ENCODE measurements around the gene NUP153.
"Not testable (repeated sequence)": the region's sequence is repeated elsewhere in the genome, so short reads cannot be mapped to it uniquely, and the experiment has no call there.

Gene NUP153

GRCh38 chr6:17709476-17709875 is 2.8 kb upstream of the NUP153 start:
- Histone ChIP-seq H3K9me3 (ENCODE audit: control insufficient read depth, insufficient read depth, low read length) (no peaks in the 10 kb centered on the region), H3K4me3 (ENCODE audit: low read depth, low read length) (no peak overlapping the region), H3K9ac (ENCODE audit: low read depth, low read length) (no peak overlapping the region), H3K36me3 (ENCODE audit: control insufficient read depth, insufficient read depth, low read length) (no peaks in the 10 kb centered on the region), H3K4me1 (ENCODE audit: control insufficient read depth, insufficient read depth, low read length) (no peaks in the 10 kb centered on the region), H3K27me3 (ENCODE audit: control insufficient read depth, insufficient read depth, low read length) (no peaks in the 10 kb centered on the region)

- H3K4me3 ChIP-seq (ENCODE audit: low read depth, low read length); H3K9me3 ChIP-seq (ENCODE audit: control insufficient read depth, insufficient read depth, low read length); H3K36me3 ChIP-seq (ENCODE audit: control insufficient read depth, insufficient read depth, low read length); H3K4me1 ChIP-seq (ENCODE audit: control insufficient read depth, insufficient read depth, low read length); H3K9ac ChIP-seq (ENCODE audit: low read depth, low read length); H3K27me3 ChIP-seq (ENCODE audit: control insufficient read depth, insufficient read depth, low read length): not testable (repeated sequence)
Measured at GRCh38 chr6:17708035-17708434, 1.3 kb upstream of the NUP153 start.

DNA sequence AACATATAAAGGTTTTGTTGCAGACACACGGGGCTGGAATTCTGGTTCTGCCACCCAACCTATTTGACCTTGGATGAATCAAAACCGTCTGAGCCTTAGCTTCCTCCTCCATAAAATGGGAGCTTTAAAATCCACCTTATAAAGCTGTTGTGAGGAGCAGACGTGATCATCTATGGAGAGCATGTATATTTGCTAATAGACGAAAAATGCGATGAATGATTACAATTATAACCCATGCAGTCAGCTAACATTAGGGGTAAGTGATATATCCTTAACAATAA is 586 bp upstream of the NUP153 start:
- Histone ChIP-seq H3K9ac (ENCODE audit: low read depth, low read length) (peak overlapping the region; percentile 42), H3K9me3 (ENCODE audit: control insufficient read depth, insufficient read depth, low read length) (no peaks in the 10 kb centered on the region), H3K4me1 (ENCODE audit: control insufficient read depth, insufficient read depth, low read length) (peaks cover 3% of the 10 kb centered on the region), H3K27me3 (ENCODE audit: control insufficient read depth, insufficient read depth, low read length) (no peaks in the 10 kb centered on the region), H3K36me3 (ENCODE audit: control insufficient read depth, insufficient read depth, low read length) (no peaks in the 10 kb centered on the region), H3K4me3 (ENCODE audit: low read depth, low read length) (peak overlapping the region; percentile 52)

DNA sequence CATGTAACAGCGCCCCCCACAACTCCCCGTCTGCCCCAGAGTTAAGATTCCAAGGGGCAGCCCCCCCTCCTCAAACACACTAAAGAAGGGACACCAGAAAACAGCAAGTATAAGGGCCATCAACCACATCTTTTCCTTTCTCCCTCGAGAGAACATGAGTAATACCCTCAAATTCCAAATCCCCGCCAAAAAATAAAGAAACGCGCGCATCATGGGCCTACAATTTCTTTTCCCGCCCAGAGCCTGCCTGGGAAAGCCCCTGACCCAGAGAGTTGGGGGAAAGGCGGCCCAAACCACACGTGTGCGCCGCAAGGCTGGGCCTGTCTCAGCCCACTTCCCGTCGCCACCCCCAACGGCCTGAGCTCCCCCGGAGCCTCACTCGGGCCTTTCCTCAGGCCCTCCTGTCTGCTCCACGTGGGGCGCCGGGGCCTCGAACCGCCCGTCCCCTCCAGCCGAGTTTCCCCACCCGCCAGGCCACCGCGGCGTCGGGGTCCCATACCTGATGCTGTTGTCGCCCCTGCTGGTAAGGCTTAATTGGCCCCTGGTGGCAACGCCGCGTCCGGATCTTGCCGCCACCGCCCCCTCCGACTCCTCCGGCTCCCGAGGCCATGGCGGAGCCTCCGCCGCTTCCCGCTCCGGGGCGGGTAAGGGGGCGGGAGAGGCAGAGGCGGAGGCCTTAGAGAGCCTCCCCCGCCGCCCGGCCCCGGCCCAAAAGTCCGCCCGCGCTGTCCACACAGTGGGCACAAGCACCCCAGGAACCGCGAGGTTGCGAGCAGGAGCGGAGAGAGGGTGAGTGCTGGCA is 746 bp downstream of the NUP153 start:
- Histone ChIP-seq H3K36me3 (ENCODE audit: control insufficient read depth, insufficient read depth, low read length) (no peaks in the 10 kb centered on the region), H3K4me3 (ENCODE audit: low read depth, low read length) (peak overlapping the region; percentile 82), H3K9me3 (ENCODE audit: control insufficient read depth, insufficient read depth, low read length) (no peaks in the 10 kb centered on the region), H3K9ac (ENCODE audit: low read depth, low read length) (peak overlapping the region; percentile 91), H3K27me3 (ENCODE audit: control insufficient read depth, insufficient read depth, low read length) (no peaks in the 10 kb centered on the region), H3K4me1 (ENCODE audit: control insufficient read depth, insufficient read depth, low read length) (peaks cover 6% of the 10 kb centered on the region)

DNA sequence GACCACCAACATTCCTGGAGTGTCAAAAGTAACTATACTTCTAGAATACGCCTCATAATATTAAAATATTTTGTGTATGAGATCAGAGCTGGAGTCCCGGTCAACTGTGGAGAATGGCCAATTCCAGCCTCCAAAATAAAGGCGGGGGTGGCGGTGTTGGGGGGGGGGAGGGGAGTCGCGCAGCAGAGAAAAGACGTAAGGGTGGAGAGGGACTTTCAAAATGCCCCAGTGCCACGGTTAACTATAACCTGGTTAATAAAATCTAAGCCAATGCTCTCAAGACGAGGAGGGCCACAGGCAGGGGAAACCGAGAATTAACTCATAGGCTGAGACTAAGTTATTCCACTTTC is 1.3 kb downstream of the NUP153 start:
- Histone ChIP-seq H3K4me1 (ENCODE audit: control insufficient read depth, insufficient read depth, low read length) (peaks cover 6% of the 10 kb centered on the region), H3K36me3 (ENCODE audit: control insufficient read depth, insufficient read depth, low read length) (no peaks in the 10 kb centered on the region), H3K27me3 (ENCODE audit: control insufficient read depth, insufficient read depth, low read length) (no peaks in the 10 kb centered on the region), H3K9ac (ENCODE audit: low read depth, low read length) (peak overlapping the region; percentile 91), H3K4me3 (ENCODE audit: low read depth, low read length) (peak overlapping the region; percentile 82), H3K9me3 (ENCODE audit: control insufficient read depth, insufficient read depth, low read length) (no peaks in the 10 kb centered on the region)

DNA sequence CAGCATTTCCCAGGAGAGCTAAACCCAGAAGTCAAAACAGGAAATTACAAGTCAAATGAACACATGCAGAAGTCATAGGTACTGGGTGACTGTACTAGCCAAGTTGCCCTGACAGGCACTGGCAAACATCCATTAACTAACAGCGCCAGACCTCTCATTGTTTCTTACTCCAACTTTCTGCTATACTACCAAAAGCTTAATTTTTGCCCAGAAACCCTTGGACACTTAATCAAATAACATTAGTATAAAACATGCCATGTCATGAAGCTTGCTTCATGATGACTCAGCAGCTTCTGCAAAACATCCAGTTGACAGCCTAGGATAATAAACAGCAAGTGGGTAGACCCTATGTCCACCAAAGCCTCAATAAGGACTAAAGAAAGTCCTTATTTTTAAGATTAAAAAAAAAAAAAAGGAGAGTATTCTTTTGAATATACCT is 3.5 kb downstream of the NUP153 start:
- Histone ChIP-seq H3K9ac (ENCODE audit: low read depth, low read length) (no peak overlapping the region), H3K9me3 (ENCODE audit: control insufficient read depth, insufficient read depth, low read length) (no peaks in the 10 kb centered on the region), H3K4me3 (ENCODE audit: low read depth, low read length) (no peak overlapping the region), H3K36me3 (ENCODE audit: control insufficient read depth, insufficient read depth, low read length) (no peaks in the 10 kb centered on the region), H3K27me3 (ENCODE audit: control insufficient read depth, insufficient read depth, low read length) (no peaks in the 10 kb centered on the region), H3K4me1 (ENCODE audit: control insufficient read depth, insufficient read depth, low read length) (peaks cover 6% of the 10 kb centered on the region)

GRCh38 chr6:17700421-17701416 is 6.0 kb downstream of the NUP153 start:
- Histone ChIP-seq H3K9ac (ENCODE audit: low read depth, low read length) (no peak overlapping the region), H3K36me3 (ENCODE audit: control insufficient read depth, insufficient read depth, low read length) (no peaks in the 10 kb centered on the region), H3K27me3 (ENCODE audit: control insufficient read depth, insufficient read depth, low read length) (no peaks in the 10 kb centered on the region), H3K9me3 (ENCODE audit: control insufficient read depth, insufficient read depth, low read length) (no peaks in the 10 kb centered on the region), H3K4me1 (ENCODE audit: control insufficient read depth, insufficient read depth, low read length) (peaks cover 6% of the 10 kb centered on the region), H3K4me3 (ENCODE audit: low read depth, low read length) (no peak overlapping the region)

GRCh38 chr6:17691925-17692538 is 14.7 kb downstream of the NUP153 start:
- Histone ChIP-seq H3K36me3 (ENCODE audit: control insufficient read depth, insufficient read depth, low read length) (no peaks in the 10 kb centered on the region), H3K27me3 (ENCODE audit: control insufficient read depth, insufficient read depth, low read length) (no peaks in the 10 kb centered on the region)

DNA sequence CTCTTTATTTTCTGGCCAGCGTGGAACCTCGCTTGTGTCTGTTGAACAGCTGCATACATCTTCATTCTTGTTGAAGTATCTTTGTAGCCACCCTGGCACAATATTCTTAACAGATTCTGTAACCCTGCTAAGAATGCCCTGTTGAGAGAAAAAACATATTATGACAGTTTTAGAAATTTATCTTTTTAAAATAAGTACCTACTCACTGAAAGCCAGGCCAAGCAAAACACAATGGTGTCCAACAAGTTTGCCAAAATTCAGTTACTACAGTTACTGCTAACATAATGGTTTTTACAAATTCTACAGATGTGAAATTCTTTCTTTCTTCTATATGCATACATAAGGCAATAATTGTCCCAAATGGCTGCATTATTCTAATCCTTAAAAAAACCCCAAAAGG is 18.2 kb downstream of the NUP153 start:
- Histone ChIP-seq H3K36me3 (ENCODE audit: control insufficient read depth, insufficient read depth, low read length) (no peaks in the 10 kb centered on the region), H3K27me3 (ENCODE audit: control insufficient read depth, insufficient read depth, low read length) (no peaks in the 10 kb centered on the region)

More at GRCh38 chr6:17691925-17692538, 14.7 kb downstream of the NUP153 start:
- Histone ChIP-seq H3K4me3 (ENCODE audit: low read depth, low read length) (no peak overlapping the region), H3K4me1 (ENCODE audit: control insufficient read depth, insufficient read depth, low read length) (no peaks in the 10 kb centered on the region), H3K9me3 (ENCODE audit: control insufficient read depth, insufficient read depth, low read length) (no peaks in the 10 kb centered on the region), H3K9ac (ENCODE audit: low read depth, low read length) (no peak overlapping the region)

DNA sequence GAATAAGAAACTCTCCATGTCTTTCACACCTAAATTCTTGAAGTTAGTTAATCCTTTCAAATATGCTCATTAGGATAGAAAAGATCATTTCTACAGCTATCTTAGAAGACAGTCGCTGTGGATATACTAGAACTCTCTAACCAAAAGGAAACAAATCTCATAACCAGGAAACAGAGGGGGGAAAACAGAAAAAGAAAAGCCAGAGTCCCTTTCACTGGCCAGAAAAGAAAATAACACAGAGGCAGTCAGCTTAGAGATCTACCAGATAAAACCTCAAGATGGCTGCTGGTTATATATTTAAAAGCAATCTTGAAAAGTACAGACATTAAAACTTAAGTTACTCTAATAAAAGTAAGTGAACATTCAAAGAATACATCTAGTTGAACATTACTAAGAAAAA is 19.6 kb downstream of the NUP153 start:
- Histone ChIP-seq H3K36me3 (ENCODE audit: control insufficient read depth, insufficient read depth, low read length) (no peaks in the 10 kb centered on the region), H3K9ac (ENCODE audit: low read depth, low read length) (no peak overlapping the region), H3K27me3 (ENCODE audit: control insufficient read depth, insufficient read depth, low read length) (no peaks in the 10 kb centered on the region), H3K4me3 (ENCODE audit: low read depth, low read length) (no peak overlapping the region), H3K4me1 (ENCODE audit: control insufficient read depth, insufficient read depth, low read length) (peaks cover 16% of the 10 kb centered on the region), H3K9me3 (ENCODE audit: control insufficient read depth, insufficient read depth, low read length) (no peaks in the 10 kb centered on the region)

More for the DNA sequence above, 18.2 kb downstream of the NUP153 start:
- Histone ChIP-seq H3K9ac (ENCODE audit: low read depth, low read length) (no peak overlapping the region), H3K4me3 (ENCODE audit: low read depth, low read length) (no peak overlapping the region), H3K4me1 (ENCODE audit: control insufficient read depth, insufficient read depth, low read length) (peaks cover 13% of the 10 kb centered on the region), H3K9me3 (ENCODE audit: control insufficient read depth, insufficient read depth, low read length) (no peaks in the 10 kb centered on the region)

DNA sequence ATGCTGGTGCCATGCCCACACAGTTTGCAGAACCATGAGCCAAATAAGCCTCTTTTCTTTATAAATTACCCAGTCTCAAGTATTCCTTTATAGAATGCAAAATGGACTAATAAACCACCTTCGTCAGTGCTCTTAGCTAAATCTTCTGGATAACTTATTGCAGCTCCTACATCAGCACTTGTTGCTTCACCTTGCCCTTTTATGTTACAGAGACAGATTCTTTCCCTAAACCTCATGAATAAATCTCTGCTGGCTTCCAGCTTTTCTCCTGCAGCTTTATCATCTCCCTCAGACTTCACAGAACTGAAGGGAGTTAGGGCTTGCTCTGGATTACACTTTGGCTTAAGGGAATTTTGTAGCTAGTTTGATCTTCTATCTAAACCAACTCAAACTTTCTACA is 22.6 kb downstream of the NUP153 start:
- H3K4me3 ChIP-seq (ENCODE audit: low read depth, low read length) = no peak overlapping the region
- H3K9me3 ChIP-seq (ENCODE audit: control insufficient read depth, insufficient read depth, low read length) = no peaks in the 10 kb centered on the region
- H3K4me1 ChIP-seq (ENCODE audit: control insufficient read depth, insufficient read depth, low read length) = peaks cover 24% of the 10 kb centered on the region
- no peak overlapping the region for H3K9ac ChIP-seq (ENCODE audit: low read depth, low read length)
- no peaks in the 10 kb centered on the region for H3K27me3 ChIP-seq (ENCODE audit: control insufficient read depth, insufficient read depth, low read length)
- H3K36me3 ChIP-seq (ENCODE audit: control insufficient read depth, insufficient read depth, low read length) = no peaks in the 10 kb centered on the region
